AG10803 (cell line): ENCODE data around the gene PLOD3.

Experiments
- DNase-seq: peaks from one replicate; pipeline ENCODE4 v3.0.0; 2010; ENCODE audit warnings: low read depth
- H3K4me3 ChIP-seq: 2 replicates; pipeline ENCODE4 v1.5.1; 2011; ENCODE audit warnings: mild to moderate bottlenecking, low read length, control low read depth
- TF ChIP-seq, protein P1 (sequence below): conservative IDR thresholded peaks from 2 replicates; pipeline ENCODE4 v1.5.1; 2011; ENCODE audit warnings: mild to moderate bottlenecking, low read length, control low read depth, inconsistent platforms

The PLOD3 gene

DNA sequence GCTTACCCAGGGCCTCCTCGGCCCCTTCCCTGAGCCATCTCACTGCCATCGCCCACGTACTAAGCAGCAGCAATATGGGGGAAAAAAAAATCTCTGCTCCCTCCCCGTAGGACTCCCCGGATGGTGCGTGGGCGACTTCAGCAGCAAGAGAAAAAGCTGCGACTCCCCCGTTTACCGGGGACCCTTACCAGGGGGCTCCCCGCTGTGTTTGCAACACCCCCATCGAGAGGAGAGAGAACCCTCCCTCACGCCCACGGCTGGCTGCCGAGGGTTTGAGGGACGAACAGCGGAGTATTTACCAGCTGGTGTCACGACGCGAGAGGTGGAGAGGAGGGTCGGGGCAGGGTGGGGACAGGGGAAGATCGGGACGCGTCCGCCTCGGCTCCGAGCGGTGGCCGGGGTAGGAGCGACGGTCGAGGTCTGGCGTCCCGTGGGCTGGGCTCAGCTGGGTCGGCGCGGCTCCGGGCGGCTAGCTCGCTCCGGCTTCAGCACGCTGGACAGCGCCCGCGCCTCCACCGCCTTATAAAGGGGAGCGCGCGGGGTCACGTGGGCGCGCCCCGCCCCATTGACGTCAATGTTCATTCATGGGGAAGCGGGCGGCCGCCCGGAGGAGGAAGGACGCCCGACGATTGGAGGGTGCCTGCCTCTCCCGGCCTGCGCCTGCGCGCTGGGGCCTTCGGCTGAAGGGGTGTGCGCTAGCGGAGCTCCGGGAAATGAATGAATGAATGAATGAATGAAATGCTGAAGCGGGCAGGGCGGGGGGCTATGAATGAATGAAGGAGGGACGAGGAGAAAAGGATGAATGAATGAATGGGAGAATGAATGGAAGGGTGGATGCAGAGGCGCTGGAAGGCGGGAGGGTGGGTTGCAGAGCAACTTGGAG lies 52.1 kb downstream of the PLOD3 start, which contains the start of gene VGF:
Gene VGF (minus strand): TSS at position 495 of the 883 bp plus-strand sequence. CDS start 726 bp downstream, outside the sequence.
- peak within 1 kb of the TSS; percentile 40 for H3K4me3 ChIP-seq
- DNase-seq = peak; percentile 92
- TF ChIP-seq, protein P1, sequence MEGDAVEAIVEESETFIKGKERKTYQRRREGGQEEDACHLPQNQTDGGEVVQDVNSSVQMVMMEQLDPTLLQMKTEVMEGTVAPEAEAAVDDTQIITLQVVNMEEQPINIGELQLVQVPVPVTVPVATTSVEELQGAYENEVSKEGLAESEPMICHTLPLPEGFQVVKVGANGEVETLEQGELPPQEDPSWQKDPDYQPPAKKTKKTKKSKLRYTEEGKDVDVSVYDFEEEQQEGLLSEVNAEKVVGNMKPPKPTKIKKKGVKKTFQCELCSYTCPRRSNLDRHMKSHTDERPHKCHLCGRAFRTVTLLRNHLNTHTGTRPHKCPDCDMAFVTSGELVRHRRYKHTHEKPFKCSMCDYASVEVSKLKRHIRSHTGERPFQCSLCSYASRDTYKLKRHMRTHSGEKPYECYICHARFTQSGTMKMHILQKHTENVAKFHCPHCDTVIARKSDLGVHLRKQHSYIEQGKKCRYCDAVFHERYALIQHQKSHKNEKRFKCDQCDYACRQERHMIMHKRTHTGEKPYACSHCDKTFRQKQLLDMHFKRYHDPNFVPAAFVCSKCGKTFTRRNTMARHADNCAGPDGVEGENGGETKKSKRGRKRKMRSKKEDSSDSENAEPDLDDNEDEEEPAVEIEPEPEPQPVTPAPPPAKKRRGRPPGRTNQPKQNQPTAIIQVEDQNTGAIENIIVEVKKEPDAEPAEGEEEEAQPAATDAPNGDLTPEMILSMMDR = no peak

DNA sequence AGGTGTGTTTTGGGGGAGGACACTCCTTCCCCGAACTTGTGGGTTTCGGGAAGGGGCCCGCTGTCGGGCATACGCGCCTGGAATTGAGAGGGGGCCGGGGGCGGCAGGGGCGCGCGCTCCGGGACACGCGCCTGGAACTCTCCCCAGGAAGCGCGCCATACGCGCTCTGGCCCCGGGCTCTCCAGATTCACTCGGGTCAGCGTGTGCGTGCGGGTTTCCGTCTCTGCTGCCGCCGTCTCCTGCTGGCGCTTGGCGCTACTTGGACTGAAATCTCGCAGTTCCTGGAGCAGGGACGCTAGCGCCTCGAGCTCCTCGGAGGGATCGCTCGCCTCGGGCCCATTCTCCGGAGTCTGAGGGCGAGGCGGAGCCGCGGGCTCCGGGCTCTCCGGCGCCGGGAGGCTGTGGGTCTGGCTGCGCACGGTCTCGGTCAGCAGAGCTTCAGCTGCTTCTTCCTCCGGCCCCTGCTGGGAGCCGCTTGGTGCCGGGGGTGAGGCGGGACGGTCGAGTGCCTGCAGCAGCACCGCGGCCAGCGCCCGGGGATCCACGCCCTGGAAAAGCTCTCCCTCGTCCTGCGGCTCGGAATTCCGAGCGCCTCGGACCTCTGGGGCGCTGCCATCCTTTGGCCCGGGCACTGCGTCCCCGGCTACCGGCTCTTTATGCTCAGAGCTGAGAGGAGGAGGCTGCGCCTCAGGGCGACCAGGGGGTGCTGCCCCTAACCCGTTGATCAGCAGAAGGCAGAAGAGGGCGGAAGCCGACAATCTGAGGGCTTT lies 53.1 kb downstream of the PLOD3 start:
- peak overlapping the region; percentile 30 for H3K4me3 ChIP-seq
- TF ChIP-seq, protein P1 = no peak
- DNase-seq = peak; percentile 65

DNA sequence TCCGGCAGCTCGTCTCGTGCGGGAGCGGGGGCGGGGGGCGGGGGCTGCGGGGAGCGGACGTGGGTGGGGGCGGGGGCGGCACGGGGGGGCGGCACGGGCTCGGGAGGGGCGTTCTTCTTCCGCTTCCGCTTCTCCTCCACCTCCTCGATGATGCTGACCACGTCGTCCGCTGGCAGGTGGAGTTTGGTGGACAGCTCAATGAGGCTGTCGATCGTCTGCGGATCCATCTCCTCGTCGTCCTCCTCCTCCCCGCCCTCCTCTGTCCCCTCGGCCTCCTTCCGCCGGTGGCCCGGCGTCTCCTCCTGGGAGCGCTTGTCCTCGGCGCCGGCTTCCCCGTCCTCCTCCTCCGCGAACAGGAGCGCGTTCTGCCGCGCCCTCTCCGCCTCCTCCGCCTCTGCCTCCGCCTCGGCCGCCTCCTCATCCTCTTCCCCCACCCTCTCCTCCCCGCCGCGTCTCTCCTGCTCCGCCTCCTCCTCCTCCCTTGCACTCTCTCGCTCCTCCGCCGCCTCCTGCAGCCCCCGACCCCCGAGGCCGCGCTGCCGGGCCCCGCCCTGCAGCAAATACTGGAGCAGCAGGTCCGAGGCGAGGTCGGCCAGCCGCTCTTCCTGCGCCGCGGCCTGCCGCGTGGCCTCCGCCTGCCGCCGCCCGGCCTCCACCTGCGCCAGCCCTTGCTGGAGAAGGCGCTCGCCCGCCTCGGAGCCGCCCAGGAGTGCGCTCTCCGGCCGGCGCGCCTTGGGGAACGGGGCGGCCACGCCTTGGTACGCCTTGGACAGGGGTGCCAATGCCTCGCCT lies 53.9 kb downstream of the PLOD3 start:
- no peak for DNase-seq
- TF ChIP-seq, protein P1 = no peak
- peak overlapping the region; percentile 48 for H3K4me3 ChIP-seq

DNA sequence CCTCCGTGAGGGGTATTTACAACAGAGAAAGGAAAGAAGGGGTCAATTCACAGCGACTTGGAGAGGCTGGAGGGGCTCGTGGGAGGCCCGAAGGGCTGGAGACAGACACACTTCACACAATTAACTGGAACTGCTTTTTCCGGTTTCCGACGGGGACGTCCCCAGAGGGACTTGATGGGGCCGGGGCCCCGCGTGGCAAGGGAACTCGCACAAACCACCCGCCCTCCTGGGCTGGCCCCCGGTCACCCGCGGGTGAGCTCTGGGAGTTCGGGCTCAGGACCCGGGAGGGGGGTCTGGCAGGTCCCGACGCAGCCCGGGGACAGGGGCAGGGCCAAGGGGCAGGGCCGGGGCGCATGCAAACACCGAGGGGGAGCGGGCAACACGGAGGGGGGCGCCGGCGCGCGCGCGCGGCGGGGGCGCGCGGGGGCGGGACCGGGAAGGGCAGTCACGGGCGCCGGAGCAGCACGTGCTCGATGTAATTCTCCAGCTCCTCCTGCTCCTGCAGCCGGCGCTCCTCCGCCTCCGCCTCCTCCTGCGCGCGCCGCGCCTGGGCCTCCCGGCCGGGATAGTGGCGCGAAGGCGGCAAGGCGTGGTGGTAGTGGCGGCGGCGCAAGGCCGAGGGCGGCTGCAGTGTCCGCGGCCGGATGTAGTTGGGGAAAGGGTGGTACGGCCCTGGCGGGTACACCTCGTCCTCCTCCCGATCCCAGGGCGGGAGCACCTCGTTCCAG lies 54.7 kb downstream of the PLOD3 start:
- TF ChIP-seq, protein P1 = no peak
- H3K4me3 ChIP-seq = 0 out of 2 replicates have a peak overlapping the region, but pooled peaks have one; percentile 17
- peak; percentile 42 for DNase-seq

DNA sequence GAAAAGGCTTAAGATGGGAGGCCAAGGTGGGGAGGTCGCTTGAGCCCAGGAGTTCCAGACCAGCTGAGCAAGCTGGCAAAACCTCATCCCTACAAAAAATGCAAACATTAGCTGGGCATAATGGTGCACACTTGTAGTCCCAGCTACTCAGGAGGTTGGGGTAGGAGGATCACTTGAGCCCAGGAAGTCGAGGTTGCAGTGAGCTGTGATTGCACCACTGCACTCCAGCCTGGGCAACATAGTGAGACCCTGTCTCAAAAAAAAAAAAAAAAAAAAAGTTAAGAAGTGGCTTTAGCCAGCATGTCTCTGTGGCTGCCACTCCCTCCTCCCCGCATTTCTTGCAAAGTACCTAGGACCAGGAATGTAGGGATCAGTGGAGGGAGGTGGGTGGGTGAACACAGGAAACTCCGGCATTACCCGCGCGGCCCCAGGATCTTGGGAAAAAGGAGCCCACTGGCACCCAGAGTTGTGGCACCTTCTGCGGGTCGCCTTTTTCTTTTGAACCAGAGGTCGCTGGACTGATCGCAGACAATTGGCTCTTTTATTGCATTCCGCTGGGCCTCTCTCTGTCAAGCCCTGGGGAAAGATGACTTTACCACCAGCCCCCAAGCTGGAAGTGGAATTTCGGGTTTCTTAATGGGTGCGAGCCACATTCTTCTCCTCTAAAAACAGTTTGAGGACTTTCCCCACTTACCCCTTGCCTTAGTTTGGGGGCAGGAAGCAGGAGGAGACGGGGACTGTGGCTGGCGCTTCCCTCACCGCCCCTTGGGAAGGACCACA lies 55.5 kb downstream of the PLOD3 start:
- no peak for DNase-seq
- no peak overlapping the region for H3K4me3 ChIP-seq
- TF ChIP-seq, protein P1 = no peak
